Activated T-helper 2 cell treated with anti-CD3 and anti-CD28 coated beads, Interferon-gamma antibody, Interleukin-2, Interleukin-4, amounts not matched to agents 10 μg/mL and 5 μg/mL and 100 μg/mL, durations not matched to agents 14 hours and 24 hours and 36 hours (primary cell): ENCODE results near the gene SH2D3A. TPM values are rescaled to one million over a fixed set of nuclear protein-coding genes. Genes with fewer than 3 reads are reported as not detected.

ENCODE experiments used
- DNase-seq: peaks from one replicate; pipeline ENCODE4 v3.0.0; 2021; ENCODE audit warnings: low spot score
- H3K27ac Mint-ChIP-seq: one replicate; pipeline ENCODE4 v1.8.0; 2021; ENCODE audit warnings: mixed read lengths
- H3K27me3 Mint-ChIP-seq: one replicate; pipeline ENCODE4 v1.8.0; 2021; ENCODE audit warnings: low read depth, mixed read lengths
- H3K36me3 Mint-ChIP-seq: one replicate; pipeline ENCODE4 v1.8.0; 2021; ENCODE audit warnings: low read depth, mixed read lengths
- H3K4me1 Mint-ChIP-seq: one replicate; pipeline ENCODE4 v1.8.0; 2021; ENCODE audit warnings: low read depth, mixed read lengths
- H3K4me3 Mint-ChIP-seq: one replicate; pipeline ENCODE4 v1.8.0; 2021; ENCODE audit warnings: low read depth, mild to moderate bottlenecking, moderate library complexity, mixed read lengths
- H3K9me3 Mint-ChIP-seq: one replicate; pipeline ENCODE4 v1.8.0; 2021; ENCODE audit warnings: mixed read lengths
- intact Hi-C: fragments of 100-400 bp; cut with micrococcal nuclease; formaldehyde crosslinking; loops from one replicate; pipeline ENCODE4 v1.15.1; 2023
- total RNA-seq: library from RNA; stranded (reverse); gene quantifications from 2 replicates; pipeline ENCODE4 v1.2.3, GENCODE V29; 2022

SH2D3A gene
- 7.7 and 8.7 TPM in 2 replicates for total RNA-seq

DNA sequence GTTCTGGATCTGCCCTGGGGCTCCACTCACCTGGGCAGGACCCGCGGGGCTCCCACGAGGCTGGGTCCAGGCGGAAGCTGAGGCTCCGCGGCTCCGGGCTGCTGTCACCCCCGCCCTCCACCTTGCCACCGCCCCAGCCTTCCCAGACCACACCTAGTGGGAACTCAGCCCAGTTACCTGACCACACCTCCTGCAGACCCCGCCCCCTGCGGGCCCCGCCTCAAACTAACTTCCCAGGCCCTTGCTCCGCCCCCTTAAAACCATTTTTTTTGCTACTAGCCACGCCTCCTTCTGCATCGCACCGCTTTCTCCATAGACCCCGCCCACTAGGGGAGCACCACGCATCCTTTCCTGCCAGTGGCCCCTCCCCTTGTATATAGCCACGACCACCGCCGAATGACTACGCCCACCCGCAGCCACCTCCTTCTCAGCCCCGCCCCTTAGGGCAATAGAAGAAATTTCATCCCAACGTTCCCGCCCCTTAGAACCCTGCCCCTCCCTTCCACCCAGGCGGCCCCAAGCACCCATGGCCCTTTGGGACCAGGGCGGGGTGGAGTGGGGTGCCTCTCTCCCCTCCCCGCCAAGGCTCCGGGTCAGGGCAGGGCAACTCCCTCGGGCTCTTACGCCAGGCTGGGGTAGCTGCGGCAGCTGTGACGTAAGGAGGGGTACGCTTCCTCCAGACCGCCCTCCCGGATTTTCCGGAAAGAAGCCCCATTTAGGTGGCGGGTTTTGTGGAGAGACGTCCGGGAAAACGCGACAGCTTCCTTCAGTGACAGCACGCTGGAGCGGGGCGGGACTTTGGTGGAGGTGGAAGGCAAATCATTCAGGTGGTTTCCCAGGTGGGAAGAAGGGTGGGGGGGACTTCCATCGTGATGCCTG, at the start of gene SH2D3A:
SH2D3A (minus strand) TSS at position 79 of the 879 bp plus-strand sequence. CDS start 3,687 bp downstream, outside the sequence.
- intact Hi-C loops, result loop anchor here (1.0 to 5.0 kb wide), 2 partner anchors 28 to 250 kb away; partner anchors contain the start of gene TRIP10
- DNase-seq, result peak; percentile 92
- H3K27ac Mint-ChIP-seq, result peak within 1 kb of the TSS; percentile 91
- no peaks in the 10 kb centered on the region for H3K27me3 Mint-ChIP-seq
- peaks cover 3% of the 10 kb centered on the region for H3K36me3 Mint-ChIP-seq
- peaks cover 33% of the 10 kb centered on the region for H3K4me1 Mint-ChIP-seq
- H3K4me3 Mint-ChIP-seq, result peak within 1 kb of the TSS; percentile 89
- no peaks in the 10 kb centered on the region for H3K9me3 Mint-ChIP-seq

DNA sequence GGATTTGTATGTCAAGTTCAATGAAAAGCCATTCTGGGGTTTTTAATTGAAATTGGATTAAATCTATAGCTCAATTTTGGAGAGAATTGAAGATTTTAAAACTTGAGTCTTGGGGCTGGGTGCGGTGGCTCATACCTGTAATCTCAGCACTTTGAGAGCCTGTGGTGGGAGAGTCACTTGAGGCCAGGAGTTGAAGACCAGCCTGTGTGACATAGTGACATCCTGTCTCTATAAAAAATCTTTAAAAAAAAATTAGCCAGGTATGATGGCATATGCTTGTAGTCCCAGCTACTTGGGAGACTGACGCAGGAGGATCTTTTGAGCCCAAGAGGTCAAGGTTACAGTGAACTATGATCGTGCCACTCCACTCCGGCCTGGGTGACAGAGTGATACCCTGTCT, 46.4 kb upstream of the SH2D3A start:
- intact Hi-C loops, result loop anchor here (1.0 to 5.0 kb wide), 3 partner anchors 11 to 136 kb away; partner anchors contain the start of gene VAV1

DNA sequence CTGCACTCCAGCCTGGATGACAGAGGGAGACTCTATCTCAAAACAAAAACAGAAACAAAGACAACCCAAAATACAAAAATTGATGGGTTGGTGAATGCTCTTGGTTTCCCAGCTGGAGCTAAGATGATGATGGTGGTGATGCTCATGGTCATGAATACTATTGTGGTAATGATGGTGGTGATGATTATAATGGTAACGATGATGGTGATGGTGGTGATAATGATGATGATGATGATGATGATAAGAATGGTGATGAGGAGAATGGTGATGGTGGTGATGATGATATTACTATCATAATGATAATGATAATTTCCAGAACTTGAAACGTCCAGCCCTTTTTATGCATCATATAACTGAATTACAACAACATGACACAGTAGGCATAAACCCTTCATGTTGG, 45.4 kb upstream of the SH2D3A start:
- Mint-ChIP-seq H3K27ac (no peak overlapping the region), H3K9me3 (peaks cover 5% of the 10 kb centered on the region), H3K36me3 (peaks cover 44% of the 10 kb centered on the region), H3K4me1 (peaks cover 40% of the 10 kb centered on the region), H3K27me3 (no peaks in the 10 kb centered on the region), H3K4me3 (no peak overlapping the region)
- DNase-seq, result no peak
- intact Hi-C loops, result loop anchor here (5.0 kb wide), 1 partner anchor 135 kb away; no protein-coding TSS in a partner anchor

More for the DNA sequence above, 46.4 kb upstream of the SH2D3A start:
- H3K27ac Mint-ChIP-seq, result no peak overlapping the region
- H3K4me3 Mint-ChIP-seq, result no peak overlapping the region
- H3K36me3 Mint-ChIP-seq, result peaks cover 47% of the 10 kb centered on the region
- H3K27me3 Mint-ChIP-seq, result no peaks in the 10 kb centered on the region
- H3K9me3 Mint-ChIP-seq, result peaks cover 6% of the 10 kb centered on the region
- DNase-seq, result no peak
- H3K4me1 Mint-ChIP-seq, result peaks cover 43% of the 10 kb centered on the region

DNA sequence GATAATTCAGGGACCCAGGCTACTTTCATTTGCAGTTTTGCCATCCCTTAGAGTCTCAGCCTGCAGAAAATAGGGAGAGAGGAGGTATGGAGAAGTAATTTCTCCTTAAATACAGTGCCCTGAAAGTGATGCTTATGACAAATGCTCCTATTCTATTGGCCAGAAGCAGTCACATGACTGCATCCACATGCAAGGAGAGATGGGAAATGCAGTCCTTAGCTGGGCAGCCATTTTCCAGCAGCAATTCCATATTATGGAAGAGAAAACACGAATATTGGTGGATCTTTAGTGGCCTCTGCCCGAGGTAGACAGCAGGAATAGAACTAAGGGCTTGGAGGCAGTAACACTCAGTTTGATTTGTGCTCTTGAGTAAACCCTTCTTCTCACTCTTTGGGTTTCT, 44.7 kb upstream of the SH2D3A start:
- Mint-ChIP-seq H3K27me3 (no peaks in the 10 kb centered on the region), H3K9me3 (peaks cover 5% of the 10 kb centered on the region), H3K4me3 (no peak overlapping the region), H3K36me3 (peaks cover 43% of the 10 kb centered on the region), H3K27ac (no peak overlapping the region), H3K4me1 (peaks cover 37% of the 10 kb centered on the region)
- no peak for DNase-seq
- intact Hi-C loops, result loop anchor here (5.0 kb wide), 1 partner anchor 135 kb away; no protein-coding TSS in a partner anchor

- intact Hi-C loops, result loop anchor here (5.0 kb wide), 1 partner anchor 134 kb away; no protein-coding TSS in a partner anchor
- DNase-seq, result no peak
- Mint-ChIP-seq H3K4me3 (no peak overlapping the region), H3K27ac (no peak overlapping the region), H3K36me3 (peaks cover 46% of the 10 kb centered on the region), H3K27me3 (no peaks in the 10 kb centered on the region), H3K9me3 (peaks cover 5% of the 10 kb centered on the region), H3K4me1 (peaks cover 37% of the 10 kb centered on the region)
Observed at GRCh38 chr19:6811378-6811777, 44.1 kb upstream of the SH2D3A start.

- intact Hi-C loops, result no loop called here
- Mint-ChIP-seq H3K4me1 (peaks cover 31% of the 10 kb centered on the region), H3K27ac (no peak overlapping the region), H3K36me3 (peaks cover 38% of the 10 kb centered on the region), H3K9me3 (peaks cover 5% of the 10 kb centered on the region), H3K27me3 (no peaks in the 10 kb centered on the region), H3K4me3 (no peak overlapping the region)
- no peak for DNase-seq
Observed at GRCh38 chr19:6809262-6809661, 42.0 kb upstream of the SH2D3A start.

DNA sequence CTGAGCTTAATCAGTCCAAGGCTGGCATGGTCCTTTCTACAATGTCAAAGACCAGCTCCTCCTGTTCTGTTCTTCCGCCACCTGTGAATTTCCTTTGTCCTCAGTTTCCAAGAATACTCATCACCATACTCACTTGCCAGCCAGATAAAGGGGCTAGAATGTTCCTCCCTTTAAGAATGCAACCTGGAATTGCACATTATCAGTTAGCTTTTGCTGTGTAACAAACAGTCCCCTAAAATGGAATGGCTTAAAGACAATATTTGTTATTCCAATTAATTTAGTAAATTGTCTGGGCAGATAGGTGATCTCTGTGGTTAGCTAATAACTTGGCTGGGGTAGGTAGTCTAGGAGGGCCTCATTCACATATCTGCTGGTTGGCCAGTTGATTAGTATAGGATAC, 41.3 kb upstream of the SH2D3A start:
- DNase-seq, result no peak
- H3K27ac Mint-ChIP-seq, result no peak overlapping the region

GRCh38 chr19:6807291-6807690, 40.1 kb upstream of the SH2D3A start:
- H3K27ac Mint-ChIP-seq, result no peak overlapping the region
- H3K36me3 Mint-ChIP-seq, result peaks cover 37% of the 10 kb centered on the region
- peaks cover 5% of the 10 kb centered on the region for H3K9me3 Mint-ChIP-seq
- intact Hi-C loops, result no loop called here
- peaks cover 30% of the 10 kb centered on the region for H3K4me1 Mint-ChIP-seq
- DNase-seq, result no peak
- H3K27me3 Mint-ChIP-seq, result no peaks in the 10 kb centered on the region
- no peak overlapping the region for H3K4me3 Mint-ChIP-seq

More for the DNA sequence above, 41.3 kb upstream of the SH2D3A start:
- Mint-ChIP-seq H3K27me3 (no peaks in the 10 kb centered on the region), H3K4me3 (no peak overlapping the region), H3K4me1 (peaks cover 27% of the 10 kb centered on the region), H3K36me3 (peaks cover 38% of the 10 kb centered on the region), H3K9me3 (peaks cover 5% of the 10 kb centered on the region)
- intact Hi-C loops, result no loop called here

DNA sequence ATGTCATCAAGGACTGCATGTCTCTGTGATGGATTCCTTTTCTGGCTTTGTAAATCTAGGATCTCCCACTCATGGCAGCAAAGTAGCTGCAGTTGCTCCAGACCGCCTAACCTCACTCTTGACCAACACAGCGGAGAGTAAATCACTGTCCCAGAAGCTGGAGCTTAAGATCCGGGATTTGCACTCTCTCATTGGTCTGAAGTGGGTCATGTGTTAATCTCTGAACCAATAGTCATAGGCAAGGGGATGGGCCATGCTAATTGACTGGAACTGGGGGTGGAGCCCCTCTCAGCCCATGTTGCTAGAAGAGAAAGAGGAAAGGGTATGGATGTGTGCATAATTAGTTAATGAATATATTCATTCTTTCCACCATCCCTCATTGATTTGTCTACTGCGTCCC, 39.3 kb upstream of the SH2D3A start:
- intact Hi-C loops, result no loop called here
- H3K36me3 Mint-ChIP-seq, result peaks cover 30% of the 10 kb centered on the region
- H3K27me3 Mint-ChIP-seq, result no peaks in the 10 kb centered on the region
- H3K27ac Mint-ChIP-seq, result no peak overlapping the region
- peaks cover 28% of the 10 kb centered on the region for H3K4me1 Mint-ChIP-seq
- peaks cover 5% of the 10 kb centered on the region for H3K9me3 Mint-ChIP-seq
- DNase-seq, result no peak
- no peak overlapping the region for H3K4me3 Mint-ChIP-seq

DNA sequence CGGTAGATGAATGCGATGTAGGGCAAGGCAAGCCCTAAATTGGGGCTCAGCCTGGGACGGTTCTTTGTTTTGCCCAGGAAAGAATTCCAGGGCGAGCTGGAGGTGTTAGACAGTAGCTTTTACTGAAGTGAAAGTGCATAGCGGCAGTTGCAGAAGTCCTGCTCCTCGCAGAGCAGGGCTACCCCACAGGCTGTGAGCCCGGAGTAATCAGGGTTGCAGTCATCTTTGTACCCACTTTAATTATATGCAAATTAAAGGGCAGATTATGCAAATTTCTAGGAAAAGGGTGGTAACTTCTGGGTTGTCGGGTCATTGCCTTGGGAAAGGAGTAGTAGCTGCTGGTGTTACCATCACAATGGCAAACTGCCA, 35.8 kb upstream of the SH2D3A start:
- Mint-ChIP-seq H3K36me3 (peaks cover 32% of the 10 kb centered on the region), H3K9me3 (no peaks in the 10 kb centered on the region), H3K4me1 (peaks cover 39% of the 10 kb centered on the region), H3K4me3 (peak overlapping the region; percentile 83), H3K27me3 (no peaks in the 10 kb centered on the region), H3K27ac (peak overlapping the region; percentile 92)
- no peak for DNase-seq
- intact Hi-C loops, result loop anchor here (2.0 kb wide), 1 partner anchor 64 kb away; the partner anchor contains the start of gene TRIP10

DNA sequence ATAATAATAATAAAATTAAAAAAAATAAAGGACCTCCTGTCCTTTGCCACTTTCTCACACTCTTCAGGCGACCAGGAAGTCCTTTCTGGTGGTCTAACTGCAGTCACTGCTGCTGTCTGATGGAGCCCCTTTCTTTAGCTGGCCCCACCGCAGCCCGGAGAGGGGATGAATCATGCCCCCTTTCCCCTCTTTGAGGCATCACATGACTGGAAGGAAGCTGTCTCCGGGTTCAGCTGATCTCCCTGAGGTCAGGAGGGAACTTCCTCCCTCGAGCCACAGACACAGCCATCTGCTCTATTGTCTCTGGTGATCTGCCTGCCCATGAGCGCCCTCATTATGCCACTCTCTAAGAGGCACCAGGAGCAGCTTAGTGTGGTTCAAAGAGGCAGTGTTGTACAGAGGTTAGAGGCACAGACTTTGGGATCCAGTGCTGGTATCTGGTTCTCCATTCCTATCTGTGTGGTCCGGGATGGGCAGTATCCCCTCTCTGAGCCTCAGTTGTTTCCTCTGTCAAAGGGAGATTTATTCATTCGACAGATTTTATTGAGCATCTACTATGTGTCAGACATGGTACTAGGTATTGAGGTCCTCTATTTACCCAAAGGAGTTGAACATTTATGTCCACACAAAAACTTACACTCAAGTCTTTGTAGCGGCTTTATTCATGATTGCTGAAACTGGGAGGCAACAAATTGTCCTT, 35.3 kb upstream of the SH2D3A start:
- peak overlapping the region; percentile 92 for H3K27ac Mint-ChIP-seq
- H3K4me1 Mint-ChIP-seq, result peaks cover 40% of the 10 kb centered on the region
- no peaks in the 10 kb centered on the region for H3K9me3 Mint-ChIP-seq
- H3K36me3 Mint-ChIP-seq, result peaks cover 32% of the 10 kb centered on the region
- peak; percentile 57 for DNase-seq
- H3K27me3 Mint-ChIP-seq, result no peaks in the 10 kb centered on the region
- intact Hi-C loops, result loop anchor here (1.0 to 2.0 kb wide), 2 partner anchors 12 to 64 kb away; partner anchors contain the start of gene TRIP10
- H3K4me3 Mint-ChIP-seq, result peak overlapping the region; percentile 83

- Mint-ChIP-seq H3K27ac (peak overlapping the region; percentile 97), H3K4me1 (peaks cover 46% of the 10 kb centered on the region), H3K36me3 (peaks cover 30% of the 10 kb centered on the region), H3K9me3 (no peaks in the 10 kb centered on the region), H3K27me3 (no peaks in the 10 kb centered on the region), H3K4me3 (peak overlapping the region; percentile 85)
- DNase-seq, result peak; percentile 75
- intact Hi-C loops, result loop anchor here (1.0 to 2.0 kb wide), 3 partner anchors 13 to 63 kb away; partner anchors contain the start of genes TRIP10 and VAV1
Observed at GRCh38 chr19:6801485-6802086, 34.4 kb upstream of the SH2D3A start.
